ENCODE data around the gene BUD31. TPM values are rescaled to one million over a fixed set of nuclear protein-coding genes. Genes with fewer than 3 reads are reported as not detected.
"Not testable (repeated sequence)": the region's sequence is repeated elsewhere in the genome, so short reads cannot be mapped to it uniquely, and the experiment has no call there.

The BUD31 gene
- total RNA-seq, 1 donor from 2014 or later: 44.4 TPM

- peaks cover 48 to 53% (median 49%) of the 10 kb centered on the region in 3 donors for H3K36me3 ChIP-seq (ENCODE audit: control insufficient read depth in 3 of 3, insufficient read depth in 3 of 3, low read length in 3 of 3)
- H3K9me3 ChIP-seq (ENCODE audit: control insufficient read depth in 3 of 3, low read length in 3 of 3): no peaks in the 10 kb centered on the region
- H3K27ac ChIP-seq (ENCODE audit: low read depth, low read length): no peak overlapping the region
- H3K27me3 ChIP-seq (ENCODE audit: control insufficient read depth in 3 of 3, insufficient read depth in 3 of 3, low read length in 3 of 3): no peaks in the 10 kb centered on the region
- no peak overlapping the region for H3K4me3 ChIP-seq (ENCODE audit: low read length in 3 of 3)
- no peaks in the 10 kb centered on the region for H3K4me1 ChIP-seq (ENCODE audit: control insufficient read depth in 3 of 3, insufficient read depth in 3 of 3, low read length in 3 of 3)
- H3K9ac ChIP-seq (ENCODE audit: low read depth in 1 of 3, low read length in 3 of 3): no peak overlapping the region
Measured at GRCh38 chr7:99424932-99425730, 16.4 kb downstream of the BUD31 start.

GRCh38 chr7:99428972-99429566 is 20.3 kb downstream of the BUD31 start:
- no peaks in the 10 kb centered on the region for H3K9me3 ChIP-seq (ENCODE audit: control insufficient read depth in 3 of 3, low read length in 3 of 3)
- H3K36me3 ChIP-seq (ENCODE audit: control insufficient read depth in 3 of 3, insufficient read depth in 3 of 3, low read length in 3 of 3): peaks cover 45 to 60% (median 53%) of the 10 kb centered on the region in 3 donors

GRCh38 chr7:99429756-99430155 is 21.0 kb downstream of the BUD31 start:
- H3K4me3 ChIP-seq (ENCODE audit: low read length in 3 of 3): no peak overlapping the region
- H3K27me3 ChIP-seq (ENCODE audit: control insufficient read depth in 3 of 3, insufficient read depth in 3 of 3, low read length in 3 of 3): no peaks in the 10 kb centered on the region
- H3K9me3 ChIP-seq (ENCODE audit: control insufficient read depth in 3 of 3, low read length in 3 of 3): no peaks in the 10 kb centered on the region
- H3K27ac ChIP-seq (ENCODE audit: low read depth, low read length): no peak overlapping the region
- no peak overlapping the region for H3K9ac ChIP-seq (ENCODE audit: low read depth in 1 of 3, low read length in 3 of 3)
- H3K4me1 ChIP-seq (ENCODE audit: control insufficient read depth in 3 of 3, insufficient read depth in 3 of 3, low read length in 3 of 3): no peaks in the 10 kb centered on the region
- H3K36me3 ChIP-seq (ENCODE audit: control insufficient read depth in 3 of 3, insufficient read depth in 3 of 3, low read length in 3 of 3): peaks cover 44 to 57% (median 54%) of the 10 kb centered on the region in 3 donors

More at GRCh38 chr7:99428972-99429566, 20.3 kb downstream of the BUD31 start:
- Histone ChIP-seq H3K27ac (ENCODE audit: low read depth, low read length) (no peak overlapping the region), H3K4me3 (ENCODE audit: low read length in 3 of 3) (no peak overlapping the region), H3K9ac (ENCODE audit: low read depth in 1 of 3, low read length in 3 of 3) (no peak overlapping the region), H3K27me3 (ENCODE audit: control insufficient read depth in 3 of 3, insufficient read depth in 3 of 3, low read length in 3 of 3) (no peaks in the 10 kb centered on the region), H3K4me1 (ENCODE audit: control insufficient read depth in 3 of 3, insufficient read depth in 3 of 3, low read length in 3 of 3) (no peaks in the 10 kb centered on the region)

DNA sequence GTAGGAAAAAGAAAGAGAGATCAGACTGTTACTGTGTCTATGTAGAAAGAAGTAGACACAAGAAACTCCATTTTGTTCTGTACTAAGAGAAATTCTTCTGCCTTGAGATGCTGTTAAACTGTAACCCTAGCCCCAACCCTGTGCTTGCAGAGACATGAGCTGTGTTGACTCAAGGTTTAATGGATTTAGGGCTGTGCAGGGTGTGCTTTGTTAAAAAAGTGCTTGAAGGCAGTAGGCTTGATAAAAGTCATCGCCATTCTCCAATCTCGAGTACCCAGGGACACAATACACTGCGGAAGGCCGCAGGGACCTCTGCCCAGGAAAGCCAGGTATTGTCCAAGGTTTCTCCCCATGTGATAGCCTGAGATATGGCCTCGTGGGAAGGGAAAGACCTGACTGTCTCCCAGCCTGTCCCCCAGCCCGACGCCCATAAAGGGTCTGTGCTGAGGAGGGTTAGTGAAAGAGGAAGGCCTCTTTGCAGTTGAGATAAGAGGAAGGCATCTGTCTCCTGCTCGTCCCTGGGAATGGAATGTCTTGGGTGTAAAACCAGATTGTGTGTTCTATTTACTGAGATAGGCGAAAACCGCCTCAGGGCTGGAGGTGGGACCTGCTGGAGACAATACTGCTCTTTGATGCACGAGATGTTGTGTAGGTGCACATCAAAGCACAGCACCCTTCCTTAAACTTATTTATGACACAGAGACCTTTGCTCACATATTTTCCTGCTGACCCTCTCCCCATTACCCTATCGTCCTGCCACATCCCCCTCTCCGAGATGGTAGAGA is 23.2 kb downstream of the BUD31 start:
- not testable (repeated sequence) for H3K4me1 ChIP-seq (ENCODE audit: control insufficient read depth in 3 of 3, insufficient read depth in 3 of 3, low read length in 3 of 3); H3K4me3 ChIP-seq (ENCODE audit: low read length in 3 of 3); H3K27ac ChIP-seq (ENCODE audit: low read depth, low read length); H3K27me3 ChIP-seq (ENCODE audit: control insufficient read depth in 3 of 3, insufficient read depth in 3 of 3, low read length in 3 of 3); H3K9me3 ChIP-seq (ENCODE audit: control insufficient read depth in 3 of 3, low read length in 3 of 3); H3K9ac ChIP-seq (ENCODE audit: low read depth in 1 of 3, low read length in 3 of 3)
- H3K36me3 ChIP-seq (ENCODE audit: control insufficient read depth in 3 of 3, insufficient read depth in 3 of 3, low read length in 3 of 3): peaks cover 42 to 51% (median 49%) of the 10 kb centered on the region in 3 donors

DNA sequence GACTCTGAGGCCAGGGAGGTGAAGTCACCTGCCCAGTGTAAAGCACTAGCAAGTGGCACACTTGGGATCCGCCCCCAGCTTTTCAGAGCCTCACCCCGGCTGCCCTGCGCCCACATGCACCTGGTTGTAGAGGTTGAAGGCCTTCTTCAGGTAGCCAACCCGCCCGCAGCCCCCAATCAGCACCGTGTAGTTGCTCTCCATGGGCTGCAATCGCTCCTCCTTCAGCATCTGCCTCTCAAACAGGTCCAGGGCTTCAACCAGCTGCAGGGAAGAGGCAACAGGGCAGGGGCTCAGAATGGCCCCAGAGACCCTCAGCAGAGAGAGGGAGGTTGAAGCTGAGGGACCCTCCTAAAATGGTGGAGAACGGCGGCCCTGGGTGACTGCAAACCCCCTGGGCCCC is 24.4 kb downstream of the BUD31 start:
- Histone ChIP-seq H3K4me1 (ENCODE audit: control insufficient read depth in 3 of 3, insufficient read depth in 3 of 3, low read length in 3 of 3) (peaks cover 4 to 7% (median 6%) of the 10 kb centered on the region in 3 donors), H3K4me3 (ENCODE audit: low read length in 3 of 3) (no peak overlapping the region), H3K27ac (ENCODE audit: low read depth, low read length) (no peak overlapping the region), H3K9ac (ENCODE audit: low read depth in 1 of 3, low read length in 3 of 3) (no peak overlapping the region), H3K36me3 (ENCODE audit: control insufficient read depth in 3 of 3, insufficient read depth in 3 of 3, low read length in 3 of 3) (peaks cover 42 to 51% (median 49%) of the 10 kb centered on the region in 3 donors), H3K27me3 (ENCODE audit: control insufficient read depth in 3 of 3, insufficient read depth in 3 of 3, low read length in 3 of 3) (no peaks in the 10 kb centered on the region), H3K9me3 (ENCODE audit: control insufficient read depth in 3 of 3, low read length in 3 of 3) (no peaks in the 10 kb centered on the region)

DNA sequence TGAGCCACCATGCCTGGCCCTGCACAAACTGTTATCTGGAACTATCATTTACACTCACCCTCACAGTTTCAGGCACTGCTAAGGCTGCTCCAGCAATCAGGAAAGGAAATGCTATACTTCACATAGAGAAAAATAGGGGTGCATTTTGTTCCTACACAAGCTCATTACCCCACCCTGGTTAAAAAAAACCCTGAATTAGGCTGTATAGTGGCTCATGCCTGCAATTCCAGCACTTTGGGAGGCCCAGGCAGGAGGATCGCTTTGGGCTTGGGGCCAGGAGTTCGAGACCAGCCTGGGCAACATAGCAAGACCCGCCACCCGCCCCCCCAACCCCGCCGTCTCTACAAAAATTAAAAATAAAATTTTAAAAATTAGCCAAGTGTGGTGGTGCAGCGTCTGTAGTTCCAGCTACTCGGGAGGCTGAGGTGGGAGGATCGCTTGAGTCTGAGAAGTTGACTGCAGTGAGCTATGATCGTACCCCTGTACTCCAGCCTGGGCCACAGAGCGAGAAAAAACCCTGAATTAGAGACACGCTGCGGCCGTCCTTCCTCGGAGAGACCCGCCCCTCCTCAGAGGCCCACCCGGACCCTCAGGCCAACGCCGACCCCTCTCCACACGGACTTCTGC is 29.3 kb downstream of the BUD31 start:
- H3K27me3 ChIP-seq (ENCODE audit: control insufficient read depth in 3 of 3, insufficient read depth in 3 of 3, low read length in 3 of 3): no peaks in the 10 kb centered on the region
- peak overlapping the region; percentile 88 to 95 (median 91) for H3K4me3 ChIP-seq (ENCODE audit: low read length in 3 of 3)
- H3K36me3 ChIP-seq (ENCODE audit: control insufficient read depth in 3 of 3, insufficient read depth in 3 of 3, low read length in 3 of 3): peaks cover 14 to 19% (median 18%) of the 10 kb centered on the region in 3 donors
- H3K27ac ChIP-seq (ENCODE audit: low read depth, low read length): peak overlapping the region; percentile 91
- H3K4me1 ChIP-seq (ENCODE audit: control insufficient read depth in 3 of 3, insufficient read depth in 3 of 3, low read length in 3 of 3): peaks cover 24 to 33% (median 27%) of the 10 kb centered on the region in 3 donors
- H3K9me3 ChIP-seq (ENCODE audit: control insufficient read depth in 3 of 3, low read length in 3 of 3): no peaks in the 10 kb centered on the region
- H3K9ac ChIP-seq (ENCODE audit: low read depth in 1 of 3, low read length in 3 of 3): peak overlapping the region; percentile 95 to 98 (median 97)

GRCh38 chr7:99438573-99439480 is 30.1 kb downstream of the BUD31 start, which contains the start of the genes CPSF4 and PTCD1:
CPSF4 (plus strand) TSS chr7:99438943; CDS start chr7:99439083, 140 bp downstream.
PTCD1 (minus strand) TSS chr7:99438798; CDS start chr7:99435242, 3,556 bp downstream.
- Histone ChIP-seq H3K4me1 (ENCODE audit: control insufficient read depth in 3 of 3, insufficient read depth in 3 of 3, low read length in 3 of 3) (peaks cover 24 to 33% (median 27%) of the 10 kb centered on the region in 3 donors), H3K9ac (ENCODE audit: low read depth in 1 of 3, low read length in 3 of 3) (peak within 1 kb of the TSS; percentile 95 to 98 (median 97)), H3K9me3 (ENCODE audit: control insufficient read depth in 3 of 3, low read length in 3 of 3) (no peaks in the 10 kb centered on the region), H3K27ac (ENCODE audit: low read depth, low read length) (peak within 1 kb of the TSS; percentile 91), H3K36me3 (ENCODE audit: control insufficient read depth in 3 of 3, insufficient read depth in 3 of 3, low read length in 3 of 3) (peaks cover 10 to 19% (median 15%) of the 10 kb centered on the region in 3 donors), H3K4me3 (ENCODE audit: low read length in 3 of 3) (peak within 1 kb of the TSS; percentile 91 to 96 (median 95)), H3K27me3 (ENCODE audit: control insufficient read depth in 3 of 3, insufficient read depth in 3 of 3, low read length in 3 of 3) (no peaks in the 10 kb centered on the region)

- Histone ChIP-seq H3K9me3 (ENCODE audit: control insufficient read depth in 3 of 3, low read length in 3 of 3) (no peaks in the 10 kb centered on the region), H3K9ac (ENCODE audit: low read depth in 1 of 3, low read length in 3 of 3) (peak overlapping the region; percentile 48 to 98 (median 97)), H3K27ac (ENCODE audit: low read depth, low read length) (peak overlapping the region; percentile 91), H3K4me1 (ENCODE audit: control insufficient read depth in 3 of 3, insufficient read depth in 3 of 3, low read length in 3 of 3) (peaks cover 24 to 33% (median 27%) of the 10 kb centered on the region in 3 donors), H3K27me3 (ENCODE audit: control insufficient read depth in 3 of 3, insufficient read depth in 3 of 3, low read length in 3 of 3) (no peaks in the 10 kb centered on the region), H3K36me3 (ENCODE audit: control insufficient read depth in 3 of 3, insufficient read depth in 3 of 3, low read length in 3 of 3) (peaks cover 7 to 22% (median 11%) of the 10 kb centered on the region in 3 donors), H3K4me3 (ENCODE audit: low read length in 3 of 3) (peak overlapping the region; percentile 91 to 96 (median 95))
Measured at GRCh38 chr7:99440195-99440594, 31.4 kb downstream of the BUD31 start.

Measured in skeletal muscle tissue (tissue), 4 donors.